B cell (primary cell): ENCODE measurements around the gene EML6. TPM values are rescaled to one million over a fixed set of nuclear protein-coding genes. Genes with fewer than 3 reads are reported as not detected.

Source experiments
- ATAC-seq: fragments of 200-7000 bp; cut with Tn5 transposase; one replicate; pipeline ENCODE4 v1.10.0; 2021; ENCODE audit warnings: low read depth, mild to moderate bottlenecking, moderate number of reproducible peaks, moderate library complexity
- CTCF ChIA-PET: fragments of 350-600 bp; sonication (Branson Sonifier 250); formaldehyde crosslinking; loops from one replicate; lab custom pipeline; 2021; ENCODE audit warnings: antibody characterized with exemption, inconsistent platforms; lab: Charles Lee
- POLR2A ChIA-PET: fragments of 350-600 bp; sonication (Branson Sonifier 250); formaldehyde crosslinking; loops from one replicate; lab custom pipeline; 2021; ENCODE audit warnings: antibody characterized with exemption; lab: Charles Lee
- DNase-seq: peaks from one replicate; pipeline ENCODE4 v3.0.0; 2013
- H2AFZ ChIP-seq: 2 replicates; pipeline ENCODE4 v1.6.1; 2012; ENCODE audit warnings: mild to moderate bottlenecking, low read depth, low read length; ENCODE audit not compliant: insufficient read depth, poor library complexity, severe bottlenecking
- H3K27ac ChIP-seq, 2 donors: 1 replicate in 1 of 2; 2 replicates in 1 of 2; pipeline ENCODE4 v1.5.1; 2012 to 2013; ENCODE audit warnings: low read length in 2 of 2, mild to moderate bottlenecking in 2 of 2, moderate library complexity in 1 of 2
- H3K27me3 ChIP-seq, 4 experiments: fragments of 200-600 bp in 1 of 4; sonication (generic) in 1 of 4; replicated peaks in 1 of 4; 1 replicate in 2 of 4; 2 replicates in 2 of 4; pipeline versions ENCODE4 v1.6.1 to v1.7.0; 2013 to 2016; ENCODE audit warnings: low read length in 3 of 4, mild to moderate bottlenecking in 2 of 4, mixed read lengths in 1 of 4, moderate library complexity in 1 of 4; ENCODE audit not compliant: insufficient read depth in 4 of 4, control insufficient read depth in 3 of 4; ENCODE audit errors: control extremely low read depth in 1 of 4
- H3K36me3 ChIP-seq, 2 experiments: replicated peaks in 1 of 2; 1 replicate in 1 of 2; 2 replicates in 1 of 2; pipeline versions ENCODE4 v1.6.1 to v1.7.1; 2013; ENCODE audit warnings: low read length in 1 of 2; ENCODE audit not compliant: insufficient read depth in 2 of 2, control insufficient read depth in 1 of 2; ENCODE audit errors: control extremely low read depth in 1 of 2, extremely low read depth in 1 of 2
- H3K4me1 ChIP-seq, 2 donors: fragments of 200-600 bp in 1 of 2; sonication (generic) in 1 of 2; 1 replicate in 1 of 2; 2 replicates in 1 of 2; pipeline versions ENCODE4 v1.5.1 to v1.6.1; 2013 to 2017; ENCODE audit warnings: low read length in 2 of 2; ENCODE audit not compliant: control insufficient read depth in 2 of 2, insufficient read depth in 2 of 2
- H3K4me2 ChIP-seq: replicated peaks from 2 replicates; pipeline ENCODE3; 2012; ENCODE audit warnings: mild to moderate bottlenecking, low read depth, low read length; ENCODE audit not compliant: poor library complexity, severe bottlenecking
- H3K4me3 ChIP-seq, 5 experiments: fragments of 200-600 bp in 1 of 5; sonication (generic) in 1 of 5; 1 replicate in 3 of 5; 2 replicates in 2 of 5; pipeline versions ENCODE4 v1.5.1 to v1.7.0; 2011 to 2016; ENCODE audit warnings: low read length in 4 of 5, mild to moderate bottlenecking in 4 of 5, low read depth in 2 of 5, control low read depth in 1 of 5, moderate library complexity in 1 of 5; ENCODE audit not compliant: insufficient read depth in 1 of 5; ENCODE audit errors: control extremely low read depth in 1 of 5, extremely low read depth in 1 of 5
- H3K79me2 ChIP-seq: fragments of 200-600 bp; sonication (generic); one replicate; pipeline ENCODE4 v1.6.0; 2016; ENCODE audit warnings: low read length; ENCODE audit not compliant: control insufficient read depth, insufficient read depth
- H3K9ac ChIP-seq: fragments of 200-600 bp; sonication (generic); 2 replicates; pipeline ENCODE4 v1.6.1; 2017; ENCODE audit warnings: mild to moderate bottlenecking, low read length, moderate library complexity
- H3K9me3 ChIP-seq, 3 donors: one replicate each; pipeline versions ENCODE4 v1.6.1 to v1.7.1; 2013; ENCODE audit warnings: low read length in 2 of 3; ENCODE audit not compliant: control insufficient read depth in 2 of 3, insufficient read depth in 1 of 3; ENCODE audit errors: control extremely low read depth in 1 of 3
- H4K20me1 ChIP-seq: 2 replicates; pipeline ENCODE4 v1.6.0; 2012; ENCODE audit warnings: mild to moderate bottlenecking, low read length; ENCODE audit not compliant: insufficient read depth, control insufficient read depth, poor library complexity, severe bottlenecking
- H3K27ac Mint-ChIP-seq: one replicate; pipeline ENCODE4 v1.8.0; 2021; ENCODE audit warnings: mixed read lengths
- H3K27me3 Mint-ChIP-seq: one replicate; pipeline ENCODE4 v1.8.0; 2021; ENCODE audit warnings: mixed read lengths
- H3K4me1 Mint-ChIP-seq: one replicate; pipeline ENCODE4 v1.8.0; 2021; ENCODE audit warnings: mixed read lengths
- H3K4me3 Mint-ChIP-seq: one replicate; pipeline ENCODE4 v1.8.0; 2021; ENCODE audit warnings: mixed read lengths
- H3K9me3 Mint-ChIP-seq: one replicate; pipeline ENCODE4 v1.8.0; 2022; ENCODE audit warnings: mixed read lengths; ENCODE audit not compliant: insufficient read depth
- EZH2 ChIP-seq: IDR thresholded peaks from 2 replicates; pipeline ENCODE4 v1.6.1; 2012; ENCODE audit warnings: borderline replicate concordance, low read depth, mild to moderate bottlenecking, moderate library complexity, low read length; ENCODE audit not compliant: insufficient read depth, poor library complexity, severe bottlenecking
- WGBS: methylation state at CpG from one replicate; pipeline ENCODE4 v1.1.5; 2013; ENCODE audit warnings: missing lambda C conversion rate; ENCODE audit not compliant: insufficient coverage; 5-methylcytosine and 5-hydroxymethylcytosine counted together
- intact Hi-C: fragments of 100-400 bp; cut with micrococcal nuclease; formaldehyde crosslinking; loops from one replicate; pipeline ENCODE4 v1.10.0; 2022
- polyA plus RNA-seq: library from polyadenylated mRNA; depleted of rRNA; stranded (reverse); fragments of >200 nt; gene quantifications from 2 replicates; pipeline ENCODE4 v1.2.3, GENCODE V29; 2012
- total RNA-seq, 2 donors: library from RNA; stranded (reverse); fragments of 120-200 nt in 1 of 2; gene quantifications; 1 replicate in 1 of 2; 2 replicates in 1 of 2; pipeline versions ENCODE4 v1.2.3 to v1.2.4, GENCODE V29; 2013 to 2022
- TF ChIP-seq, protein P1 (sequence below): fragments of 200-600 bp; IDR thresholded peaks from one replicate; pipeline ENCODE4 v1.8.0; 2022; ENCODE audit warnings: antibody characterized with exemption, mild to moderate bottlenecking

Gene EML6
- total and polyA plus RNA-seq, 2 donors (not counting 1 experiment from before 2014, with no cell fraction given) = 42.5 to 53.7 TPM

DNA sequence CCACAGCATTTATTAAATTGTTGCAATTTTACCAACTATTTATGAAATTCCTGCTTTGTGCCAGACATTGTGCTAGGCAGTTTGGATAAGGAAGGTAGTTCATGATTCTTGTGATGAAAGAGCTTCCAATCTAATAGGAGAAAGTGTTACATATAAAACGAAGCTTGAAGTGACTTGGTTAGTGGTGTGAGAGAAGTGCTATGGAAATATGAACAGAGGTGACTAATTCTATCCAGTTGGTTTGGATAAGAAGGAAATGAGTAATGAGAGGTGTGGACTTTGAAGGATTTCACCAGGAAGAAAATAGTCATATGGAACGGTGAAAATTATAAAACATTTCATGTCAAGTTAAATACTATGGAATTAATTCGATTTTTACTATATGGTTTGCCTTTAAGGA is 48.6 kb downstream of the EML6 start:
- ChIA-PET POLR2A (interaction anchor here (0.5 kb wide), 3 partner anchors 15 to 843 kb away, joined by 3 to 5 read pairs (median 3); no protein-coding TSS in a partner anchor), CTCF (no interaction called here)
- H3K27ac ChIP-seq = no peak overlapping the region
- H4K20me1 ChIP-seq = no peaks in the 10 kb centered on the region
- no peak overlapping the region for H3K9ac ChIP-seq
- H2AFZ ChIP-seq = no peak overlapping the region
- peaks cover 6 to 10% of the 10 kb centered on the region in 2 donors for H3K4me1 ChIP-seq
- no peak for ATAC-seq
- no peak for DNase-seq
- no peak overlapping the region for H3K4me2 ChIP-seq
- Mint-ChIP-seq H3K27ac (no peak overlapping the region), H3K27me3 (no peaks in the 10 kb centered on the region), H3K4me3 (no peak overlapping the region), H3K4me1 (peaks cover 17% of the 10 kb centered on the region), H3K9me3 (peaks cover 3% of the 10 kb centered on the region)
- no peaks in the 10 kb centered on the region for H3K79me2 ChIP-seq
- H3K36me3 ChIP-seq = no peaks in the 10 kb centered on the region
- no peaks in the 10 kb centered on the region for H3K27me3 ChIP-seq
- 100% methylated on average over 1 of the region's 3 CpGs for WGBS
- TF ChIP-seq EZH2 = no peak
- TF ChIP-seq, protein P1, sequence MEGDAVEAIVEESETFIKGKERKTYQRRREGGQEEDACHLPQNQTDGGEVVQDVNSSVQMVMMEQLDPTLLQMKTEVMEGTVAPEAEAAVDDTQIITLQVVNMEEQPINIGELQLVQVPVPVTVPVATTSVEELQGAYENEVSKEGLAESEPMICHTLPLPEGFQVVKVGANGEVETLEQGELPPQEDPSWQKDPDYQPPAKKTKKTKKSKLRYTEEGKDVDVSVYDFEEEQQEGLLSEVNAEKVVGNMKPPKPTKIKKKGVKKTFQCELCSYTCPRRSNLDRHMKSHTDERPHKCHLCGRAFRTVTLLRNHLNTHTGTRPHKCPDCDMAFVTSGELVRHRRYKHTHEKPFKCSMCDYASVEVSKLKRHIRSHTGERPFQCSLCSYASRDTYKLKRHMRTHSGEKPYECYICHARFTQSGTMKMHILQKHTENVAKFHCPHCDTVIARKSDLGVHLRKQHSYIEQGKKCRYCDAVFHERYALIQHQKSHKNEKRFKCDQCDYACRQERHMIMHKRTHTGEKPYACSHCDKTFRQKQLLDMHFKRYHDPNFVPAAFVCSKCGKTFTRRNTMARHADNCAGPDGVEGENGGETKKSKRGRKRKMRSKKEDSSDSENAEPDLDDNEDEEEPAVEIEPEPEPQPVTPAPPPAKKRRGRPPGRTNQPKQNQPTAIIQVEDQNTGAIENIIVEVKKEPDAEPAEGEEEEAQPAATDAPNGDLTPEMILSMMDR = no peak
- H3K4me3 ChIP-seq = no peak overlapping the region
- peaks cover 1 to 11% (median 6%) of the 10 kb centered on the region in 3 donors for H3K9me3 ChIP-seq
- intact Hi-C loops = no loop called here

DNA sequence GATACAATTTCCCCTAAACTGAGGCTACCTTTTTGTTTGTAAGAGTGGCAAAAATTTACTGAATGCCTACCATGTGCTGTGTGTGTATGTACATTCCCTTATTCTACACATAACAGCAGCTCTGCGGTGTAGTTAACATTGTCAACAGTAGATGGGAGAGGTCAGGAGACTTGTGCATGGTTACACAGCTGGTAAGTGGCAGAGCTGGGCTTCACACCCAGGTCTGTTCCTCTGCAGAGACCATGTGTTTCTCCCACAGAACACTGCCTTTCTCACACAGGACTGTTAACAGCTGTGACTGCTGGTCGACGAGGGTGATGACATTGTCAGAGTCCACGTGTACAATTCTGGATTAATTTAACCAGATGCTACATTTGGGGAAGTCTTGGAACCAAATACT is 49.1 kb downstream of the EML6 start:
- intact Hi-C loops = no loop called here

More for the DNA sequence above, 49.1 kb downstream of the EML6 start:
- ChIA-PET POLR2A (interaction anchor here (0.5 kb wide), 2 partner anchors 15 to 672 kb away, joined by 3 to 5 read pairs; no protein-coding TSS in a partner anchor), CTCF (no interaction called here)
- peaks cover 16% of the 10 kb centered on the region for H3K4me1 Mint-ChIP-seq
- Histone ChIP-seq H4K20me1 (no peaks in the 10 kb centered on the region), H3K9me3 (peaks cover 1 to 11% (median 6%) of the 10 kb centered on the region in 3 donors), H3K27ac (no peak overlapping the region), H3K4me1 (peaks cover 6 to 10% of the 10 kb centered on the region in 2 donors), H2AFZ (no peak overlapping the region), H3K4me2 (no peak overlapping the region), H3K79me2 (no peaks in the 10 kb centered on the region), H3K9ac (no peak overlapping the region), H3K36me3 (no peaks in the 10 kb centered on the region), H3K4me3 (no peak overlapping the region), H3K27me3 (no peaks in the 10 kb centered on the region)
- no peaks in the 10 kb centered on the region for H3K27me3 Mint-ChIP-seq
- no peak overlapping the region for H3K4me3 Mint-ChIP-seq
- peaks cover 3% of the 10 kb centered on the region for H3K9me3 Mint-ChIP-seq
- ATAC-seq = no peak
- H3K27ac Mint-ChIP-seq = no peak overlapping the region
- WGBS = 93% methylated on average over 3 of the region's 4 CpGs
- no peak for DNase-seq
- TF ChIP-seq, protein P1 = no peak
- TF ChIP-seq EZH2 = no peak
